ENCODE data around the gene LEMD3. TPM values are rescaled to one million over a fixed set of nuclear protein-coding genes. Genes with fewer than 3 reads are reported as not detected.
A peak's percentile ranks its signal among the peaks of the same experiment; 100 is the strongest.

The LEMD3 gene
- total RNA-seq, 1 donor from 2014 or later = 42.9 TPM

GRCh38 chr12:65208125-65208524 lies 38.7 kb downstream of the LEMD3 start:
- DNase-seq (ENCODE audit: low spot score) = no peak

GRCh38 chr12:65208964-65209654 lies 39.7 kb downstream of the LEMD3 start:
- no peak for DNase-seq (ENCODE audit: low spot score)

- no peak for DNase-seq (ENCODE audit: low spot score)
Observed at GRCh38 chr12:65209655-65210043, 40.3 kb downstream of the LEMD3 start.

GRCh38 chr12:65217086-65217485 lies 47.7 kb downstream of the LEMD3 start:
- peak; percentile 65 for DNase-seq (ENCODE audit: low spot score)

GRCh38 chr12:65220761-65221160 lies 51.4 kb downstream of the LEMD3 start:
- no peak for DNase-seq (ENCODE audit: low spot score)

GRCh38 chr12:65229441-65229840 lies 60.1 kb downstream of the LEMD3 start:
- DNase-seq (ENCODE audit: low spot score) = no peak

GRCh38 chr12:65232476-65233077 lies 63.2 kb downstream of the LEMD3 start:
- DNase-seq (ENCODE audit: low spot score) = peak; percentile 21

GRCh38 chr12:65237153-65237552 lies 67.8 kb downstream of the LEMD3 start:
- no peak for DNase-seq (ENCODE audit: low spot score)

- DNase-seq (ENCODE audit: low spot score) = no peak
Observed at GRCh38 chr12:65238609-65239008, 69.2 kb downstream of the LEMD3 start.

GRCh38 chr12:65248656-65249633 lies 79.6 kb downstream of the LEMD3 start:
- no peak for DNase-seq (ENCODE audit: low spot score)

GRCh38 chr12:65252515-65252914 lies 83.1 kb downstream of the LEMD3 start:
- DNase-seq (ENCODE audit: low spot score) = no peak

GRCh38 chr12:65257986-65258385 lies 88.6 kb downstream of the LEMD3 start:
- DNase-seq (ENCODE audit: low spot score) = no peak

- DNase-seq (ENCODE audit: low spot score) = no peak
Observed at GRCh38 chr12:65259501-65259900, 90.1 kb downstream of the LEMD3 start.

GRCh38 chr12:65263777-65264176 lies 94.4 kb downstream of the LEMD3 start:
- no peak for DNase-seq (ENCODE audit: low spot score)

- no peak for DNase-seq (ENCODE audit: low spot score)
Observed at GRCh38 chr12:65266408-65266807, 97.0 kb downstream of the LEMD3 start.

GRCh38 chr12:65269603-65270002 lies 100.2 kb downstream of the LEMD3 start:
- no peak for DNase-seq (ENCODE audit: low spot score)

GRCh38 chr12:65274602-65275272 lies 105.4 kb downstream of the LEMD3 start:
- DNase-seq (ENCODE audit: low spot score) = no peak

GRCh38 chr12:65275627-65276026 lies 106.2 kb downstream of the LEMD3 start:
- no peak for DNase-seq (ENCODE audit: low spot score)

GRCh38 chr12:65276916-65277530 lies 107.6 kb downstream of the LEMD3 start:
- DNase-seq (ENCODE audit: low spot score) = no peak

GRCh38 chr12:65277994-65278575 lies 108.7 kb downstream of the LEMD3 start:
- DNase-seq (ENCODE audit: low spot score) = peak; percentile 36

Measured in umbilical cord (tissue), 2 donors.